Measurements from ENCODE around the gene CCDC33.

Gene CCDC33

DNA sequence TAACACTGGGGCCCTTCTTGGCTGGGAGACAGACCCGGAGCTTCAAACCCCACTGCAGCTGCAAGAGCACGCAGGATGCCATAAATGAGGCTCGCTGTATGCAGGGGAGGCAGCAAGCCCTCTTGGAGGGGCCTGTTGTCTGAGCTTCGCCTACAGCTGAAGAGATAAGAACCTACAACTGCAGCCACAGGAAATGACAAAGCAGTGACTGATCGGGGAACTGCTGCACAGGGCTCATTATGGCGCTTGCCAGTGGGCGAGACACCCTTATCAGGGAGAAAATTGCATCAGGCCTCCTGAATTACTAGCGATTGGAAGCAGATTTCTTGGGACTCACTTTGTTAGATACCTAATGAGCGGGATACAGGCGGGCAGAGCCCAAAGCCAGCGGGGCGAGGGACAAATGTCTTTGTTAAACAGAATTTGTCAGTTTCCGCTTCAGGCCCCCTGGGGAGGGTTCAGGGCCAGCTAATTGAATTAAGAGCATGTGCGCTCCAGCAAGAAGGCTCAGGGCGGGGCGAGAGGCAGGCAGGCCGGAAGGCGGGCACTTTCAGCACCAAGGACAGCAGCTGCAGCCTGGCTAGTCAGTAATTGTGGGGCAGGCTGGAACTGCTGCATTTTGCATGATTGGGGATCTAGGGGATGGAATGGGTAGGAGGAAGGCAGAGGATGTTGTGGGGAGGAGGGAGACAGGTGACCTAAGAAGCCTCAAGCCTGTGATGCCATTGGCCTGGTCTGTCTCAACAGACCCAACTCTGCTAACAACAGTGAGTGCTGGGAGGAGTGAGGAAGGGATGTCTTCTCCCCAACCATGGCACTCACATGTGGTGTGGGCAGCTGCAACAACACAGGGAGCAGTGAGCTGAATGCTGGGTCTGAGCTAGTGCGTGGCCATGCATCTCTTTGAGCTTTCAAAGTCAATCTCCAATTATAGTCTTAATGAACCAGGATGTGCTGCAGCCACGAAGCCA is 55.3 kb downstream of the CCDC33 start:
- DNase-seq = peak; percentile 52

DNA sequence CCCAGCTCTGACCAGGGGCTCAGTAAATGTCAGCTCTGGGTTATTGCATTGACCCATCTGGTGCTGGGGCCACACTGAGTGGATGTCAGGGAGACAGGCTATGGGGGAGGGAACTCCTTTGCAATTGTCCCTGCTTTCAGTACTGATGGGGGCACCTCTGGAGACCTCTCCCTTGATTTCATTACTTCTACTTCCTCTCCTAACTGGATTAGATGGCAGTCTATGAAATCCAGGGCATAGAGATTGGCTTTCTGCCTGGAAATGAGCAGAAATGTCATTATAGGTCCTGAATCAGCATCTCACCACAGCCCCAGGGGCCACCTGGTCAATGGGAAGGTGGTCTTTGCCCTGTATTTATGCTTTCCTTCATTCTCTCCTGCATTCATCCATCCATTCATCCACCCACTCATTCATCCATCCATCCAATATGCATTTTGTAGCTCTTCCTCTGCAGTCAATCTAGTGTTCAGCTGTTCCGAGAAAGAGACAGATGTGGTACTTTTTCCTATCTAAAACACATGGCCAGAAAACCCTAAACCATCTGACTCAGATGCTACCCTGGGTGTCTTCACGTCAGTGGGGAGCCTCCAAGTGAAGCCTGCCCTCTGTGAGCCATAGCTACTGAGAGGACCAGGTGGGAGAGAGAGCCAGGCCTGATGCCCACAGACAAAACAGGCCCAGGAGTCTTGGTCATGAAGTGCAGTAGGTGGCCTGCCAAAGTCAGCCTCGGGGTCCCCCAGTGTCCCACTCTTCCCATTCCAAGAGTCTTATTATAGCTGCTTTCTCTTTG is 57.1 kb downstream of the CCDC33 start:
- no peak for DNase-seq

DNA sequence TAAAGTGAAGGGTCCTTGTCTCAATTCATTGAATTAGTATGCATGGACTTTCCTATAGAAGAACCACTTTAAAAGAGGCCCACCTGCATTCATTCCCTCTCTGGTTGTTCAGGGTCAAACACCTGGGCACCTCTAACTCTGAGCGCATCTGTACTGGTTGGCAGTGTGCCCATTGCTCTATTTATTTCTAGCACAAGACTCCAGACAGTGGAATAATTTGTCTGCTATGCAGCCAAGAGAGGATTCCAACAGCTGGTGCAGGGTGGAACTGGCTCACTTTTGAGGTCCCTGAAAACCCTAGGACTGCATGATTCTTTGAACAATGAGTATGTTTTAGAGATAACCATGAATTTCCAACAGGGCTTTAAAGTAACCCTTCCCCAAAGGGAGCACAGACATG is 57.9 kb downstream of the CCDC33 start:
- no peak for DNase-seq

DNA sequence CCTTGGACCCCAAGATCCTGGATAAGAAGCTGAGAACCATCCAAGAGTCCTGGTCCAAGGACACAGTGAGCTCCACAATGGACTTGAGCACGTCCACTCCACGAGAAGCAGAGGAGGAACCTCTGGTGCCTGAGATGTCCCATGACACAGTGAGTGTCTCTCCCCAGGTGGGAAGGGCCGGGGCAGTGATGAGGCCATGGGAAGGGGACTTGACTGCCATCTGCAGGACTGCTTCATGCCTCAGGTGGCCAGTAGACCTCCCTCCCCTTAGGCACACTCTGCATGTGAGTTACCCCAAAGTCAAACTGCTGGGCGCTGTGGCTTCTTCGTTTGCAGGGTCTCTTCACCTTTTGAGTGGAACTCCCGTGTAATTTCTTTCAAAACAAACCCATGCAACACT is 59.7 kb downstream of the CCDC33 start:
- no peak for DNase-seq

DNA sequence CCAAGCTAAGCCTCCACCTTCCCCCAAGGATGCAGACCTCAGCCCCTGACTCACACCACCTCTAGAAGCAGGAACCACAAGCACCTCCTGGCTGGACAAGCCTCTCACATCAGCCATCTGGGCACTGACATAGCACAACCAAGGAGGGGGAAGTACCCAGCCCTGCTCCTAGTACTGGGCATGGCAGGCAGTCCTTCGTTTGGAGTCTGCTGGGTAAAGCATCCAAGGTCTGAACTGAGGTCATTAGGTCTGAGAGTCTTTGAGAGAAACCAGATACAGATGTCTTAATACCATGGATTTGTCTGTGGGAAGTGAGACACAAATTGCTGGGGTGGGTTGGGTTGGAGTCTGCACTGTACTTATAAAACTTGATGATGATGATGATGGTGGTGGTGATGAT is 61.8 kb downstream of the CCDC33 start:
- no peak for DNase-seq

DNA sequence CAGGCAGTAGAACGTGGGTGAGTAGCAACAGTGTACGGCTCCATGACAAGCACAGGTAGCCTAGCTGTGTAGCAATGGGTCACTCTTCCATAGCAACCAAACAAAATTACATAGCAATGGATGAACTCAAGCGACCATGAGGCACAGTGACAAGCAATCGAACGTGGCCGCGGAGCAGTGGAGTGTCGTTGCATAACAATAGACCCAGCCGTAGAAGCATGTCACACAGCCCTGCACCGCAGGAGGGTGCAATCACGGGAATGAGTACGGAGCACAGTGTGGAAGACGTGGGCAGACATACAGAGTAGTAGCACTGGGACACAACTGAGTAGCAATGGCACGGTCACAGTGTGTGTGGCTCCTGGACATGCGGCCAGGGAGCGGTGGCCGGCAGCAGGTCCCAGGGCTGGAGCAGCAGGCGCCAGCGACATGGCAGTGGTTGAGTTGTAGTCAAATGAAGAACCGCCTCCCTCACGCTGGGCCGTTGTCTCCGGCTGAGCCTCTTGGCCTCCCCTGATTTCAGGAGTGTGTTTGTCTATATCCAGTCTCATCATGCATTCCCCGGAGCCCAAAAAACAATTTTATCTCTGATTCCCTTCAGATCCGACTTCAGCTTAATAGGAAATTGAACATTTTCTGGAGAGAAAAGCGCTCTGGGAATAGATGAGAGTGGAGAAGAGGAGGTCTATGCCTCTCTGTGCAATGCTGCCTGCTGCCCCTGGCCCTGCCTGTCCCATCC is 64.1 kb downstream of the CCDC33 start:
- DNase-seq = no peak

DNA sequence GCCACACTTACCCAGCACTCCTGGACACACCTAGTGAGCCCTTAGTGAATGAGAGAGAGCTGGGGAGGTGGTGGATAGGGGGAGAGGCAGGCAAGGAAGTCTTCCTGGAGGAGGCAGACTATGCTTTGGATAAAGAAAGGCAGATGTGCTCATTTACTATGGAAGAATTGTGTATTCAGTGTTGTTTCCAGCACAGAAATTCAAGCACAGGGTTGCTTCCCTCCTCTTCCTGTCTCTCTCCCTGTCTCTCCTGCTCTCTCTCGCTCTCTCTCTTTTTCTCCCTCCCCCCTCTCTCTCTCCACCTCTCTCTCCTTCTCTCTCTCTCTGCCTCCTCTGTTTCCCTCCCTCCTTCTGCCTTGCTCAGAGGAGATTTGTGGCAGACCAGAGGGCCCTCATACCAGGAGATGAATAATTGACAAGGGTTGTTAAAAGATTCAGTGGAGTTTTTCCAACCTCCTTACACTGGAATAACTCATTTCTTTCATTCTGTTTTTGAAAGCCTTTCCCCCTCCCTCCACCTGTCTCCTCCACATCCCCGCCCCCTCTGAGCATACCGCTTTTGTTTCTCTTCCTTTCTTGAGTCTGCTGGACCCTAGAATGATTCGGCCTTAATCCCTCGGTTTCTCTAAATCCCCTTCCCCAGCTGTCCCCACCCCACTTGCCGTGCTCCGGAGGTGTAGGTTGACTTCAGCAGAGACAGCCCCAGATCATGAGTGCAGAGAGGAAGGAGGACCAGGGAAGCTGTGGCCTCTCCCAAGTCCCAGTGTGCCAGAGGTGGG is 65.6 kb downstream of the CCDC33 start:
- no peak for DNase-seq

DNA sequence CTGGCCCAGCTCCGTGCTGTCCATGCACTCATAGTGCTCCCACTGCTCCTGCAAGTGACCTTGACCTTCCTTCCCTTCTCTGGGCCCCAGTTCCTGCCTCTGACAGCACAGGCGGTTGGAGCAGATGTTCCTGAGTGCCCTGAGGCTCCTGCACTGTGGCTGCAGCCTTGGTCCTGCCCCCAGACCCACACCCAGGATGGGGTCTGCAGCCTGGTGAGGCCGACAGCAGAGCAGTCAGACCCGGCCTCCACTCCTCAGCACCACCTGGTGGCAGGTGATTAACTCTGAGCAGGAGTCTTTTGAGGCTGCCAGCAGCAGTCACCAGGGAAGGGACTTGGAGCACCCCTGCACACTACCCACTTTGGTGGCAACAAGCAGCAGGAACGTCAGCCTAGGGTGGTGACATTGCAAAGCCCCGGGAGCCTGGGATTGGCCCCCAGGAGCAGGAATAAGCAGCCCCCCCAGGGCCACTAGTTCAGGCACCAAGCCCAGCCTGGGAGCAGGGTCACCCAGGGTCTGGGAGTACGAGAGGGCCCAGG is 66.8 kb downstream of the CCDC33 start:
- DNase-seq = peak; percentile 21

DNA sequence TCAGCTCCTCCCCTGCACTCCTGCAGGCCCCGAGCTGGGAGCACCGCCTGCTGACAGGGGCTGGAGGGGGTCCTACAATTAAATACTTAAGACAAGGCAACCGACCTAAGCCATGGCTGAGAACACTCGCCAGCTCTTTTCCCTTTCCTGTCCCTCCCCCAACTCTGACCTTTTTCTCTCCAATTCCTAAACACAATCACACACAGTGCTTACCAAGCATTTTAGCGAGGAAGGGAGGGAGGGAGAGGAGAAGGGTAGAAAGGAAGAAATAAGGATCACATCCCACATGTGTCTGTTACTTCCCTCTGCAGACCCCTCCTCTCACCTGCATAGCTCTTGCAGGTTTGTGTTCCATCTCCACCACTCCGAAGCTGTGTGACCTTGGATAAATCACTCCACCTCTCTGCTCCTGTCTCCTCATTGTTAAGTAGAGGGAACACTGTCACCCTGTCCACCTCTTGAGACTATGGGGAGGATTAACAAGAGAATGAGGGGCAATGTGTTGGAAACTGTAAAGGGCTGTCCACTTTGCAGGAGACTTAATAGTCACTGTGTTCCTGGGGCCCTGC is 67.7 kb downstream of the CCDC33 start:
- DNase-seq = no peak

DNA sequence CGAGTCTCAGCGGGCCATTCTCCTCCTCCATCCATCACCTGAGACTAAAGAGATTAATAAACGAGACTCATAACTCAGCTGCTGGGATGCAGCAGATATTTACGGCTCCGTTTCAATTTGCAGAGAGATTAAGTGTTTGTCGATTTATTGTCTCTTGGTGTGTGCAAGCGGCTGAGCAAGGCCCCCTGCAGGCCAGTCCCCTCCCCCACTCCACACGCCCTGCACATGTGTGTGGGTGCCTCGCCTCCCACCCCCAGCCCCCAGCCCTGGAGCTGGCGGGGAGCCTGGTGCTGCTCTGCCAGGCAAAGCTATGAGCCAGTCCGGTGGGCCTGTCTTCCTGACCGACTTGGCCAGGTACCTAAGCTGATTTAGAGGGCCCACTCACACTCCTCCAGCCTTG is 68.3 kb downstream of the CCDC33 start:
- no peak for DNase-seq

DNA sequence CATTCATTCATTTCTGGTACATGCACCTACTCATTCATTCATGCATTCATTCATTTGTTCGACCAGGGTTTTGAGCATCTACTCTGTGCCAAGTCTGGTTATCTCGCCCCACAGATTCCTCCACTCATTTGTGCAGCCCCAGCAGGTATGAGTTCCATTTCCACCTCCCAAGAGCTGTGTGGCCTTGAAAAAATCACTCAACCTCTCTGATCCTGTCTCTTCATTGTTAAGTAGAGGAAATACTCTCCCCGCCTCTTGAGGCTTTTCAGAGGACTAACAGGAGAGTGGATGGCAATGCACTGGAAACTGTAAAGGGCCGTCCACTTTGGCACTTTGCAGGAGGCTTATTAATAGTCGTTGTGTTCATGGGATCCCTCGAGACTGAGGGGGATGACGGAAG is 69.6 kb downstream of the CCDC33 start:
- no peak for DNase-seq

DNA sequence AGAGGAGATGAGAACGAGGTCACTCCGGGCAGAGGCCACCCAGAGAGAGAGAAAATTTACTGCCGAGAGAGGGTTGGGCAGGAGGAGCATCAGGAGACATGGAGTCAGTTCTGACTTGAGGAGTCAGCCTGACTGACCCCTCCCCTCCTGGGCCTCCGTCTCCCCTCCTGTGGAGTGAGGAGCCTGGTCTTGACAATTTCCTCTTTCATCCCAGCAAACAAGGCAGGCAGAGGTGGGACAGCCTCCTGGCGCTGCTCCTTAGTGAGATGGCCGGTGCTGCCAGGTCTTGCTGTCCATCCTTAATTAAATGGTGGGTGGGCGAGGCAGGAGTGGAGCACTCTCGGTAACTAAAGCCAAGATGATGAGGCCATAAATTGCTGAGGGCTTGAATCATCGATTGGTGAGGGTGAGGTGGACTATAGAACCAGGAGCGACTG is 70.7 kb downstream of the CCDC33 start:
- DNase-seq = no peak

DNA sequence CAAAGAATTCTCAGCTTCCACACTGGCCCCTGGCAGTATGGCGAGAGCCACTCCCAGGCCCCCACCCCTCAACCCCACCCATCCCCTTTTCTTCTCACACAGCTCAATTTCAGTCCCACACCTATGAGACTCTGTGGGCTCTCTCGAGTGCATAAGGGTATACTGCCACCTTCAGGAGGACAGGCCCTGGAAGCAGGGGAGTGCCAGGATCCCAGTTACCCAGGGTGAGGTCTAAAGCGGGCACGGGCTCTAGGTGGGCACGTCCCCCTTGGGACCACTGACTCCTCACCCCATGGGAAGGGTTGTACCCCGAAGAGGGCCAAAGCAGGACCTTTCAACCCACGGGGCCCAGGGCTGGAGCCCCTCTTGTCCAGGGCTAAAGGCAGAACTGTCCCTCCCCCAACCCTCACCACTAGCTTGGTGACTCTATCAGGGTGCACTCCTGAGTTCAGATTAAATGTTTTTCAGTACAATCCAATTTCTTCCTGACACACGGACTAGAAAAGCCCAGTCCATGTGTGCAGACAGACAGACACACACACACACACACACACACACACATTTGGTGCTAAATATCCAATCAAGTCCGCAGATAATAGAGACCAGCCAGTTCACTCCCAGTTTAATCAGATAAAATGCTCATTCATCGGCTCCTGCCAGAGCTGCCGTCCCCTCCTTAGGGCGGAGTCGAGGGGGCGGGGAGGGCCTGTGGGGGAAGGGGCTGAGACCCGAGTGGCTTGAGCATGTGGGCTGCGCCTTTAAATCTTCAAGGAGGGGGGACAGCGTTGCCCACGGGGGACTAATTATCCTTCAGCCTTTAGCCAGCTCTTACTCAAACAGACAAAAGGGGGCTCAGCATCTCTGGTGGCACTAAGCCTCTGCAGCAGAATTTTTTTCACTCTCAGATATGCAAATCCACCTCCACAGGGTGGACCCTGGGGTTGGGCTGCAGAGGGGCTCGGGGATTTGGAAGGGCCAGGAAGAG is 72.0 kb downstream of the CCDC33 start:
- peak; percentile 32 for DNase-seq

DNA sequence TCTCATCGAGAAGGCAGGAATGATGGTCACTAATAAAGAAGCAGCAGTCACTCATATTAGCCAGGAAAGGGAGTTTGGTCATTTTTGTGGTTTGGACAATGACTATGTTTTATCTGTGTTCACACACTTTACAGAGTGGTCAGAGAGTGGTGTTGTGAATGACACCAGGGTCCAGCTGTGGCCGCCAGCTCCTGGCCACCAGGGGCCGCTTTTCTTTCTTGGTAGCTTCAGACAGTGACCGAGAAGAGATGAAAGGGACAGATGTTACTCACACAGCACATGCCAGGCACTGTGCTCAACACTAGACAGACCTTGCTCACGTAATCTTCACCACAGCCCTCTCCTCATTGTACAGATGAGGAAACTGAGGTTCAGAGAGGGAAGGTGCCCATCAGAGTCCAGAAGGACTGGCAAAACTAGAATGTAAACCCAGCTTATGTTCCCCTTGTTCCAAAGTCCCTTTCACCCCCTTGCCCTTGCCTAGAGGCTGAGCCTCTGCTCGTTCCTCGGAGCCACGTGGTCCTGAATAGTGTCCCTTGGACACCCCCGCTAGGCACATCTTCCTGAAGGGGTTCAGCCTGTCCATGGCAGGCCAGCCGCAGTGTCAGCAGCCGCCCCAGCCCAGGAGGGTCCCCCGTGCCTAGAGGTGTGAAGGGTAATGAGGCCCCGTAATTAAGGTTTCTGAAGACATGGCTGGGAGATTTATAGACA is 75.8 kb downstream of the CCDC33 start:
- no peak for DNase-seq

DNA sequence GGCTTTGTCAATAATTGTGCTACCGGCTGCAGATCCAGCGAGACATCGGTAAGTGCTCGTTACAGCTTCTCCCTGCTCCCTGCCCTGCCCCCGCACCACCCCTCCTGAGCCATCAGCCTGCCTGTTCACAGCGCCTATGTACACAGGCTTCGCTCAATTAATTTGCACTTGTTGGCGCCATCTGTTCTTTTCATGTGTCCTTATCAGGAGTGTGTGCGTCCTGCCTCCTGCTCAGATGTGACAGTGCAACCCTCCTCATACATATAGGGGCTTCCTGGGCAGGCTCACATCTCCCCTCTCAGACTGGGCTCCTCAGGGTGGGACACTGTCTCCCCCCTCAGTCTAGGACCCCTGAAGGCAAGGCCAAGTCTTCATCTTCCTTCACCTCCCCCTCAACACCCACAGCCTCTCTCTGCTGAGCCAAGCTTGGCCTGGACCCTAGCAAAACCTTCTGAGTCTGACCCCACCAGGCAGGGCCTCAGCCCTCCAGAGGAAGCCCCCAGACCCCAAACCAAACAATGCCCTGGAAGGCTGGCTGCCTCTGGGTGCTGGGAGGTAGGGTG is 76.4 kb downstream of the CCDC33 start:
- no peak for DNase-seq

DNA sequence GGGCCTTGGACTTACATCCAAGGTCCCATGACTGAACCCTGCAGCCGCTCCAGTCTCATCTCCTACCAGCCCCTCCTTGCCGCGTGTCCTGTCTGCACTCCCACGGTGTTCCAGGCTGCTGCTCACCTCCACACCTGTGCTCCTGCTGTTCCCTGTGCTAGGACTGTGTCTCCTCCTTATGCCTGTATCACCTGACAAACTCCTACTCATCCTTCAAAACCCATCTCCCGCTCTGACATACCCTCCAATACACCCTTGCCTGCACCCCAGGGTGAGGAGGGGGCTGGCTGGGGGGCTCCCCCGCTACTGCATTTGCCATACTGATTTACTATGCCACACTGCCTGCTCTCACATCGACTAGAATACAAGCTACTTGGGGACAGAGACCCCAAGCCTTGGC is 77.8 kb downstream of the CCDC33 start:
- no peak for DNase-seq

DNA sequence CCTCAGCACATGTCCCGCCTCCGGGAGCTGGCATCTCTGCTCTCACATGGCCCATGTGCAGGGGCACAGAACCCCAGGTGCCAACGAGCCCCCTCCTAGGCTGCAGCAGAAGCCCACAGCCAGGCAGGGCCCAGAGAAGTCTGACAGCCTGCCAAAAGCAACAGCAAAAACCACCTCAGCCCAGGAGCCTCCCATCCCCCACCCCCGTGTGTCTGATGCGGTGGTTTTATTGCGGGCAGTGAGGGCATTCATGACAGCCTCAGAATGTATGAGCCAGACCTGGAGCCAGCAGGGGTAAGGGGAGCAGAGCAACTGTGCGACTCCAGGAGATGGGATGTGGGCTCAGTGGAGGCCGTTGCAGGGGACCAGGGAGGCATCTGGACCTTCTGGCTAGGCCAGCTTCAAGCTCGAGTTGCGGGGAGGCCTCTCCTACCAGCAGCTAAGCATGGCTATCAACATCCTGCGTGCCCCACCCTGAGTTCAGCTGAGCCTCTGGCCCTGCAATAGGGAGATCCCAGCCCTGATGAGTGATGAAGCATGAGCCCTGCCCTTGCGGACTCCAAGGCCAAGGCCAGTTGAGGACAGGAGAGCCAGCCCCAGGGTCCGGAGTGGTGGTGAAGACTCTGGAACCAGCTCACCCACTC is 78.8 kb downstream of the CCDC33 start:
- DNase-seq = peak; percentile 7

DNA sequence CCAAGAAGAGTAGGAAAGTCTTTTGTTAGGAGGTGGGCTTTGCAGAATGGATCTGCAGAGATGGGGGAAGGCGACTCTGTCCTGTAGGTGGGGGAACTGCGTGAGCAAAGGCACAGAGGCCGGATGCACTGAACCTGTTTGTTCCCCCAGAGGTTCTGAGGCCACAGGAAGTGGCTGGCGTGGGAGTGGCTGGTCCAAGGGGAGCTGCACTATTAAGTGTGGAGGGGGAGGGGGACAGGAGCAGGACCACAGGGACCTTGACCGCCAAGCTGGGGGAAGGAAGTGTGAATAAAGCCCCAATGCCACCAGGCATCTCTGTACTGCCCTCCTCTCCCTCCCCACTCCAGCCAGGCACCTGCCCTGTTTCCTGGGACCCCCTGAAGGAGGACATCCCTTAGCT is 79.5 kb downstream of the CCDC33 start:
- peak; percentile 14 for DNase-seq

DNA sequence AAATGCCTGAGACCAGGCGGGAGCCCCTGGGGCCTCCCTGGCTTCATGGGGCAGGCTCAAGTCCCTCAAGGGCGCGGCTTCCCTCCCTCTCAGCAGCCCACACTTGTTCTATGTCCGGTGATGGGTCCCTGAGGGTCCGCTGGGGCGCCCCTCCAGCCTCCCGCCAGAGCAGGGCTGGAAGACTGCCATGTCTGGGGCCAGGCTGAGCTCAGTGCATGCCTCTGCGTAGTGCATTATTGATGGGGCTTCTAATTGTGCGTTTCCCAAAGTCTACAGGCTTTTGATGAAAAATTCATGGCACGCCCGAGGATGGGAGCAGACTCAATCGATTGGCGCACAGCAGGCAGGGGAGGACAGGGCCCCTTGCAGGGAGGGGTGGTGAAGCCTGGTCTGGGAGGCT is 80.0 kb downstream of the CCDC33 start:
- DNase-seq = no peak

Data from CD4-positive, alpha-beta T cell treated with Interleukin-10 for 1 hour (primary cell).